ENCODE results near the gene HMGN2.

HMGN2 gene

DNA sequence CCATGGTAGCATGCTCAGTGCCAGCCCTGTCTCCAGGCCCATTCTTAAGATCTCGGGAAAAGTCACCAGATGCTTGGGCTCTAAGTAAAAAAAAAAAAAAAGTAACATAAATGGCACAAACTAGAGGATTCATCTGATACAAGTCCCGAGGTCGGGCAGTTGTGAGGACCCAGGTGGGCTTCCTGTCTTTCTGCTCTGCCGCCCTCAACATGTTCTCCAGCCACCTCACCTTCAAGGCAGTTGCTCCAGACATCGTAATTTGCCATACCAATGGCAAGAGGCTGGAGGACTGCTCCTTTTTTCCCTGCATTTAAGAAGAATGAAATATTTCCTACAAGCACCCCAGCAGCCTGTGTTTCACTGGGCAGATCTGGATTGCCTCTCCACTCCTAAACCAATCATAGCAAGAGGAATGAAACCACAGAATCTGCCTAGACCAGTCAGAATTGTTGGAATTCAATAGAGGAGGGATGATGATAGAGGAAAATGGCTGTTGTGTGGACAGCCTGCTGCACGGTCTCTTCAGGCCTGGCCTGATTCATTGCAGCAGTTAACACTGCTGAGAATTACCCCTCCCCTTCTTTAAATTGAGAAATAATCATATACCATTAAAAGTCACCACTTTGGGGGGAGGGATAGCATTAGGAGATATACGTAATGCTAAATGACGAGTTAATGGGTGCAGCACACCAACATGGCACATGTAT is 5.4 kb downstream of the HMGN2 start:
- peaks cover 48% of the 10 kb centered on the region for H3K36me3 ChIP-seq (ENCODE audit: control insufficient read depth, insufficient read depth, low read length)
- no peak overlapping the region for H3K4me3 ChIP-seq (ENCODE audit: low read depth, low read length)
- H3K27me3 ChIP-seq (ENCODE audit: control insufficient read depth, insufficient read depth, low read length) = no peaks in the 10 kb centered on the region
- peak overlapping the region; percentile 24 for H3K27ac ChIP-seq (ENCODE audit: low read depth, low read length)
- H3K4me1 ChIP-seq (ENCODE audit: control insufficient read depth, insufficient read depth, low read length) = peaks cover 7% of the 10 kb centered on the region; the same call in 1 of the 2 replicates
- H3K9me3 ChIP-seq (ENCODE audit: control insufficient read depth, insufficient read depth, low read length) = no peaks in the 10 kb centered on the region
- H3K9ac ChIP-seq (ENCODE audit: low read depth, low read length) = no peak overlapping the region

GRCh38 chr1:26478159-26478558 is 5.9 kb downstream of the HMGN2 start:
- Histone ChIP-seq H3K27me3 (ENCODE audit: control insufficient read depth, insufficient read depth, low read length) (no peaks in the 10 kb centered on the region), H3K4me3 (ENCODE audit: low read depth, low read length) (no peak overlapping the region), H3K9me3 (ENCODE audit: control insufficient read depth, insufficient read depth, low read length) (no peaks in the 10 kb centered on the region), H3K27ac (ENCODE audit: low read depth, low read length) (no peak overlapping the region), H3K4me1 (ENCODE audit: control insufficient read depth, insufficient read depth, low read length) (peaks cover 7% of the 10 kb centered on the region; the same call in 1 of the 2 replicates), H3K9ac (ENCODE audit: low read depth, low read length) (no peak overlapping the region), H3K36me3 (ENCODE audit: control insufficient read depth, insufficient read depth, low read length) (peaks cover 47% of the 10 kb centered on the region)

DNA sequence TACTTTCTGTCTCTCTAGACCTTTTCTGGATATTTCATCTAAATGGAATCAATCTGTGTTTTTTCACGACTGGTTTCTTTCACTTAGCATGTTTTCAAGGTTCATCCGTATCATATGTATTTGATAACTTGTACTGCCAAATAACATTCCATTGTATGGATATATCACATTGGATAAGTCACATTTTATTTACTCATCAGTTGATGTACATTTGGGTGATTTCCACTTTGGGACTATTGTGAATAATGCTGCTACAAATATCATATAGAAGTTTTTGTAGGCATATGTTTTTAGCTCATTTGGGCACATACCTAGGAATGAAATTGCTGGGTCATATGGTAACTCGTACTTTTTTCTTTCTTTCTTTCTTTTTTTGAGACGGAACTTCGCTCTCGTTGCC is 6.7 kb downstream of the HMGN2 start:
- Histone ChIP-seq H3K9ac (ENCODE audit: low read depth, low read length) (no peak overlapping the region), H3K4me1 (ENCODE audit: control insufficient read depth, insufficient read depth, low read length) (0 out of 2 replicates have a peak, but pooled peaks cover 1% of the 10 kb centered on the region), H3K27me3 (ENCODE audit: control insufficient read depth, insufficient read depth, low read length) (no peaks in the 10 kb centered on the region), H3K27ac (ENCODE audit: low read depth, low read length) (no peak overlapping the region), H3K36me3 (ENCODE audit: control insufficient read depth, insufficient read depth, low read length) (peaks cover 39% of the 10 kb centered on the region), H3K9me3 (ENCODE audit: control insufficient read depth, insufficient read depth, low read length) (no peaks in the 10 kb centered on the region), H3K4me3 (ENCODE audit: low read depth, low read length) (no peak overlapping the region)

GRCh38 chr1:26482921-26483320 is 10.7 kb downstream of the HMGN2 start:
- H3K4me1 ChIP-seq (ENCODE audit: control insufficient read depth, insufficient read depth, low read length) = no peaks in the 10 kb centered on the region
- H3K4me3 ChIP-seq (ENCODE audit: low read depth, low read length) = no peak overlapping the region
- no peaks in the 10 kb centered on the region for H3K9me3 ChIP-seq (ENCODE audit: control insufficient read depth, insufficient read depth, low read length)
- peak overlapping the region; percentile 8 for H3K27ac ChIP-seq (ENCODE audit: low read depth, low read length)
- no peaks in the 10 kb centered on the region for H3K27me3 ChIP-seq (ENCODE audit: control insufficient read depth, insufficient read depth, low read length)
- H3K9ac ChIP-seq (ENCODE audit: low read depth, low read length) = no peak overlapping the region
- peaks cover 6% of the 10 kb centered on the region; the same call in 1 of the 2 replicates for H3K36me3 ChIP-seq (ENCODE audit: control insufficient read depth, insufficient read depth, low read length)

DNA sequence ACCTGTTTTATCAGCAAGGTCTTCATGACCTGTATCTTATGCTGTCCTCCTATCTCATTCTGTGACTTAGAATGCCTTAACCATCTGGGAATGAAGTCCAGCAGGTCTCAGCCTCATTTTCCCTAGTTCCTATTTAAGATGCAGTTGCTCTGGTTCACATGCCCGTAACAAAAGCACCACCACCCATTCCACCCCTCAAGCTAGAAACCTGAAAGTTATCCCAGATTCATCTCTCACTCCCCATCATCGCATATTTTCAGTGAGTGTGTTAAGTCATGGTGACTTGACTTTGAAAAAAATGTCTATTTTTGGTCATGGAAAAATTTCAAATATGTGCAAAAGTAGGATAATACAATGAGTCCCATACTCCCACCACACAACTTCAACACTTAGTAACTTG is 11.7 kb downstream of the HMGN2 start:
- H3K4me1 ChIP-seq (ENCODE audit: control insufficient read depth, insufficient read depth, low read length) = no peaks in the 10 kb centered on the region
- H3K9ac ChIP-seq (ENCODE audit: low read depth, low read length) = no peak overlapping the region
- H3K9me3 ChIP-seq (ENCODE audit: control insufficient read depth, insufficient read depth, low read length) = no peaks in the 10 kb centered on the region
- no peak overlapping the region for H3K27ac ChIP-seq (ENCODE audit: low read depth, low read length)
- H3K27me3 ChIP-seq (ENCODE audit: control insufficient read depth, insufficient read depth, low read length) = no peaks in the 10 kb centered on the region
- peaks cover 3% of the 10 kb centered on the region; the same call in 1 of the 2 replicates for H3K36me3 ChIP-seq (ENCODE audit: control insufficient read depth, insufficient read depth, low read length)
- no peak overlapping the region for H3K4me3 ChIP-seq (ENCODE audit: low read depth, low read length)

GRCh38 chr1:26490155-26490554 is 17.9 kb downstream of the HMGN2 start:
- Histone ChIP-seq H3K9me3 (ENCODE audit: control insufficient read depth, insufficient read depth, low read length) (no peaks in the 10 kb centered on the region), H3K4me1 (ENCODE audit: control insufficient read depth, insufficient read depth, low read length) (no peaks in the 10 kb centered on the region), H3K9ac (ENCODE audit: low read depth, low read length) (no peak overlapping the region), H3K27ac (ENCODE audit: low read depth, low read length) (no peak overlapping the region), H3K36me3 (ENCODE audit: control insufficient read depth, insufficient read depth, low read length) (no peaks in the 10 kb centered on the region), H3K27me3 (ENCODE audit: control insufficient read depth, insufficient read depth, low read length) (no peaks in the 10 kb centered on the region), H3K4me3 (ENCODE audit: low read depth, low read length) (no peak overlapping the region)

DNA sequence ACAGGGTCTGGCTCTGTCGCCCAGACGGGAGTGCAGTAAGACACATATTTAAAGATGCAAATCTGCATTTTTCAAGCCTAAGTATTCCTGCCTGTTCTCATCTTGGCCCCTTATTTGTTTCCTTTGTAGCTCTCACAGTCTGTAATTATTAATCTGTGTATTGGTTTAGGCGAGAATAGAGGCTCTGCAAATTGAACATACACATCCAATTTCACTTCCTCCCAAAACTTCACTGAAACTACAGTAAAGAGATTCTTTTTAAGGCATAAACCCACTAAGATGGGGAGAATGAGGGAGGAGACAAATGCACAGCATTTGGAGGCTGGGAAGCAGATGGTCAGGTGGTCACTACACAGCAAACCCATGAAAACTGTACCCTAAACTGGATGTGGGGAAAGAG is 21.0 kb downstream of the HMGN2 start:
- Histone ChIP-seq H3K36me3 (ENCODE audit: control insufficient read depth, insufficient read depth, low read length) (no peaks in the 10 kb centered on the region), H3K27me3 (ENCODE audit: control insufficient read depth, insufficient read depth, low read length) (no peaks in the 10 kb centered on the region), H3K4me1 (ENCODE audit: control insufficient read depth, insufficient read depth, low read length) (no peaks in the 10 kb centered on the region), H3K4me3 (ENCODE audit: low read depth, low read length) (no peak overlapping the region), H3K9ac (ENCODE audit: low read depth, low read length) (no peak overlapping the region), H3K9me3 (ENCODE audit: control insufficient read depth, insufficient read depth, low read length) (no peaks in the 10 kb centered on the region), H3K27ac (ENCODE audit: low read depth, low read length) (no peak overlapping the region)

DNA sequence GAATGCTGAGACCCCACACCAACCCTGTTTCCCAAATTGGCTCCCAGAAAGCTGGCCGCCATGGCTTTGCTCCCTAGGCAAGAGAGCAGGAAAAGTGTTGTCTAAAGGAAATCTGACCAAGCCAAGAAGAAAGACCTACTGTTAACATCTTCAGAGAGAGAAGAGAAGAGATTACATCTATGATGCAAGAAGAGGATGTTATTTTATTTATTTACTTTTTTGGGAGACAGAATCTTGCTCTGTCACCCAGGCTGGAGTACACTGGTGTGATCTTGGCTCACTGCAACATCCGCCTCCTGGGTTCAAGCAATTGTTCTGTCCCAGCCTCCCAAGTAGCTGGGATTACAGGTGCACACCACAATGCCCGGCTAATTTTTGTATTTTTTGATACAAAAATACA is 21.7 kb downstream of the HMGN2 start:
- Histone ChIP-seq H3K4me3 (ENCODE audit: low read depth, low read length) (no peak overlapping the region), H3K4me1 (ENCODE audit: control insufficient read depth, insufficient read depth, low read length) (no peaks in the 10 kb centered on the region), H3K27ac (ENCODE audit: low read depth, low read length) (no peak overlapping the region), H3K9ac (ENCODE audit: low read depth, low read length) (no peak overlapping the region), H3K36me3 (ENCODE audit: control insufficient read depth, insufficient read depth, low read length) (no peaks in the 10 kb centered on the region), H3K9me3 (ENCODE audit: control insufficient read depth, insufficient read depth, low read length) (no peaks in the 10 kb centered on the region), H3K27me3 (ENCODE audit: control insufficient read depth, insufficient read depth, low read length) (no peaks in the 10 kb centered on the region)

- Histone ChIP-seq H3K36me3 (ENCODE audit: control insufficient read depth, insufficient read depth, low read length) (no peaks in the 10 kb centered on the region), H3K9ac (ENCODE audit: low read depth, low read length) (no peak overlapping the region), H3K4me3 (ENCODE audit: low read depth, low read length) (no peak overlapping the region), H3K27me3 (ENCODE audit: control insufficient read depth, insufficient read depth, low read length) (no peaks in the 10 kb centered on the region), H3K4me1 (ENCODE audit: control insufficient read depth, insufficient read depth, low read length) (no peaks in the 10 kb centered on the region), H3K27ac (ENCODE audit: low read depth, low read length) (no peak overlapping the region), H3K9me3 (ENCODE audit: control insufficient read depth, insufficient read depth, low read length) (no peaks in the 10 kb centered on the region)
These were observed 24.6 kb downstream of the HMGN2 start for GRCh38 chr1:26496861-26497260.

DNA sequence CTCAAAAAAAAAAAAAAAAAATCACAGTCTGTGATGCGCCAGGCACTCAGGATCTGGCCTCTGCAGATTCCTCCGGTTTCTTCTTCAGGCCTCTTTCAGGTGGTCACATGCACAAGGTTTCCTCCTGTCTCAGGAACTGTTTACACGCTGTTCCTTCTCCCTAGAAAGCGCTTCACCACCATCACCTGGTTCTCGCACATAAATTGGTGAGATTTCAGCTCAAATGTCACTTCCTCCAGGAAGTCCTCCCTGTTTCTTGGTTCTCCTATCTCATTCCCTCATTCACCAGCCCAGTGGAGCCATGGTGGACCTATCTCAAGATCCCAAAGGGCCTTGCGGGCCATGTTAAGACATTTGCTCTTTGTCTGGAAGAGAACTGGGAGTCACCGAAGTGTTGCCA is 26.7 kb downstream of the HMGN2 start:
- Histone ChIP-seq H3K27me3 (ENCODE audit: control insufficient read depth, insufficient read depth, low read length) (no peaks in the 10 kb centered on the region), H3K9me3 (ENCODE audit: control insufficient read depth, insufficient read depth, low read length) (no peaks in the 10 kb centered on the region), H3K36me3 (ENCODE audit: control insufficient read depth, insufficient read depth, low read length) (no peaks in the 10 kb centered on the region), H3K27ac (ENCODE audit: low read depth, low read length) (no peak overlapping the region), H3K4me3 (ENCODE audit: low read depth, low read length) (no peak overlapping the region), H3K4me1 (ENCODE audit: control insufficient read depth, insufficient read depth, low read length) (no peaks in the 10 kb centered on the region), H3K9ac (ENCODE audit: low read depth, low read length) (no peak overlapping the region)

DNA sequence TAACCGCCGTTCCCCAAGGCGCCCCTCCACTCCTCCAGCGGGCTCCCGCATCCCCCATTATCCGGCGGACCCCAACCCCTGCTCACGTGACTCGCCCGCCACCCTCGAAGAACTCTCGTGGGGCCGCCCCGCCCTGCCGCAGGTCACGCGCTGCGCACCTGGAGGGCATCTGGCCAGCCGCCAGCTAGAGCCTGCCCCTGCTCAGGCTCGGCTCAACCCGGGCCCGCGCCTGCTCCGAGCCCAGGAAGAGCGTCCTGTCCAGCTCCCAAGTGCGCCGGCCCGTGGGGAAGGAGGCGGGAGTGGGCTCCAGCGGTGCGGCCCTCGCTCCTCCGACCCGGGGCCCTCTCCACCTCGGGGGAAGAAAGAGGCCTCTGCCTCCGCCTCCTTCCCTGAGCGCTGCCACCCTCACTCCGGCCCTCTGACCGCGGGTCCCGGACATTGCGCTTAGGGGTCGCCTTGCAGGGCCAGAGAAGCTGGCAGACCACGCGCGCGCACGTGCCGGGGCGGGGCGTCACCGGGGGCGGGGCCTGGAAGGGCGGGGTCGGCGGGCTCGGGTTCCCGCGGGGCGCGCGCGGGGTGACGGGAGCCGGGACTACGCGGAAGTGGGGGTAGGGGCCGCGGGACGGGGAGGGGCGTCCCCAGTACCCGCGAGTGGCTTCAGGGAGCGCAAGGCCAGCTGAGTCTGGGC is 28.4 kb downstream of the HMGN2 start:
- Histone ChIP-seq H3K27ac (ENCODE audit: low read depth, low read length) (peak overlapping the region; percentile 78), H3K4me1 (ENCODE audit: control insufficient read depth, insufficient read depth, low read length) (no peaks in the 10 kb centered on the region), H3K36me3 (ENCODE audit: control insufficient read depth, insufficient read depth, low read length) (no peaks in the 10 kb centered on the region), H3K9ac (ENCODE audit: low read depth, low read length) (peak overlapping the region; percentile 71), H3K4me3 (ENCODE audit: low read depth, low read length) (peak overlapping the region; percentile 85), H3K9me3 (ENCODE audit: control insufficient read depth, insufficient read depth, low read length) (no peaks in the 10 kb centered on the region), H3K27me3 (ENCODE audit: control insufficient read depth, insufficient read depth, low read length) (no peaks in the 10 kb centered on the region)

Measured in HUES48 (cell line).